ENCODE data around the gene MAZ. TPM values are rescaled to one million over a fixed set of nuclear protein-coding genes. Genes with fewer than 3 reads are reported as not detected.
A peak's percentile ranks its signal among the peaks of the same experiment; 100 is the strongest.
"Not testable (repeated sequence)": the region's sequence is repeated elsewhere in the genome, so short reads cannot be mapped to it uniquely, and the experiment has no call there.

The MAZ gene
- polyA plus RNA-seq, 3 donors = 74.2 to 137 (median 83.9) TPM

DNA sequence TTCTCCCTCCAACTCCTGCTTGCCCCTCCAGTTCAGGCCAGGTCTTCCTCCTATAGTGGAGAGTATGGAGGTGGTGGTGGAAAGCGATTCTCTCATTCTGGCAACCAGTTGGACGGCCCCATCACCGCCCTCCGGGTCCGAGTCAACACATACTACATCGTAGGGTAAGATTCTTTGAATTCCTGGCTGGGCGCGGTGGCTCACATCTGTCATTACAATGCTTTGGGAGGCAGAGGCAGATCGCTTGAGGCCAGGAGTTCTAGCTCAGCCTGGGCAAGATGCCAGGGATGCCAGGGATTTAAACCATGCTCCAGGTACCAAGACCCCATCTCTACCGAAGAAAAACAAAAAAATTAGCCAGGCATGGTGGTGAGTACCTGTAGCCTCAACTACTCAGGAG, 26.9 kb upstream of the MAZ start:
- 61 to 72% (median 68%) methylated on average over 10 of the region's 10 CpGs for WGBS, 3 donors
- no peak overlapping the region for H3K27ac ChIP-seq (ENCODE audit: low read depth, low read length)

GRCh38 chr16:29783094-29783953, 23.0 kb upstream of the MAZ start:
- WGBS, 3 donors = 76 to 83% (median 80%) methylated on average over 13 of the region's 13 CpGs
- not testable (repeated sequence) for H3K27ac ChIP-seq (ENCODE audit: low read depth, low read length)

DNA sequence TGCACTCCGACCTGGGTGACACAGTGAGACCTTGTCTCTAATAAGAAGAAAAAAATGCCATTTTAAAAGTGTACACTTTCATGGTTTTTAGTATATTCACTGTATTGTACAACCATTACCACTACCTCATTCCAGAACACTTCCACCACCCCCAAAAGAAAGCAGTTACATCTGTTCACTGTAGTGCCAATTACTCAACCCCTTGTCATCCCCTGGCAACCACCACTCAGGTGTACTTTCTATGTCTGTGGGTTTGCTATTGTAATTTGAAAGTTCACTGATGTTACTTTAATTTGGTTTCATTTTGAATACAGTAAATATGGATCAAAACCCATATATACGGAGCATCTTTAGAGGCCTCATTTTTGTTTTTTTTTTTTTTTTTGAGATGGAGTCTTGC, 22.2 kb upstream of the MAZ start:
- H3K27ac ChIP-seq (ENCODE audit: low read depth, low read length) = no peak overlapping the region
- WGBS, 3 donors = 93 to 98% (median 94%) methylated on average over 2 of the region's 2 CpGs

GRCh38 chr16:29784901-29785500, 21.3 kb upstream of the MAZ start:
- 11 to 14% (median 14%) methylated on average over 38 of the region's 38 CpGs for WGBS, 3 donors
- H3K27ac ChIP-seq (ENCODE audit: low read depth, low read length) = no peak overlapping the region

DNA sequence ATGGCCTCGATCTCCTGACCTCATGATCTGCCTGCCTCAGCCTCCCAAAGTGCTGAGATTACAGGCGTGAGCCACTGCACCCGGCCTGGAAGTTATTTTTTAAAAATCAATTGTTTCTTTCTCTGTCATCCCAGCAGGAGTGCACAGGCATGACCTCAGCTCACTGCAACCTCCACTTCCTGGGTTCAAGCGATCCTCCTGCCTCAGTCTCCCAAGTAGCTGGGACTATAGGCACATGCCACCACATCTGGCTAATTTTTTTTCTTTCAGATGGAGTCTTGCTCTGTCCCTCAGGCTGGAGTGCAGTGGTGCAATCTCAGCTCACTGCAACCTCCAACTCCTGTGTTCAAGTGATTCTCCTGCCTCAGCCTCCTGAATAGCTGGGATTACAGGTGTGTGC, 19.2 kb upstream of the MAZ start:
- not testable (repeated sequence) for H3K27ac ChIP-seq (ENCODE audit: low read depth, low read length)
- 83 to 90% (median 90%) methylated on average over 4 of the region's 4 CpGs for WGBS, 3 donors

DNA sequence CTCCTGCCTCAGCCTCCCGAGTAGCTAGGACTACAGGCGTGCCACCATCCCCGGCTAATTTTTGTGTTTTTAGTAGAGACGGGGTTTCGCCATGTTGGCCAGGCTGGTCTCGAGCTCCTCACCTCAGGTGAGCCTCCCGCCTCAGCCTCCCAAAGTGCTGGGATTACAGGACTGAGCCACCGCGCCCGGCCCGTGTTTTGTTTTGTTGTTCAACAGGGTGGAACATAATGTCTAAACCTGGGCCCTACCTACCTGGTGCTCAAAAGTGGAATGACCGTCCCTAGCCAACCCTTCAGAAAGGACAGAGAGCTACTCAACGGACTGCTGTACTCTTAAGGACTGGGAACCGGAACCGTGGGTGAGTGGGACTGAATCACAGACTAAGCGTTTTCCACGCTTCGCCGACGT, 16.6 kb upstream of the MAZ start:
- 57 to 66% (median 64%) methylated on average over 20 of the region's 20 CpGs for WGBS, 3 donors
- no peak overlapping the region for H3K27ac ChIP-seq (ENCODE audit: low read depth, low read length)

- 1% methylated on average over 63 to 67 of the region's 67 CpGs for WGBS, 3 donors
- H3K27ac ChIP-seq (ENCODE audit: low read depth, low read length) = no peak within 1 kb of the TSS
These were observed 16.0 kb upstream of the MAZ start, which contains the start of gene KIF22 for GRCh38 chr16:29790183-29790948. KIF22 (plus strand) TSS chr16:29790751; CDS start chr16:29790760, 9 bp downstream.

GRCh38 chr16:29790949-29791844, 15.1 kb upstream of the MAZ start:
- 2 to 3% (median 2%) methylated on average over 29 to 31 of the region's 31 CpGs for WGBS, 3 donors
- H3K27ac ChIP-seq (ENCODE audit: low read depth, low read length) = no peak overlapping the region

DNA sequence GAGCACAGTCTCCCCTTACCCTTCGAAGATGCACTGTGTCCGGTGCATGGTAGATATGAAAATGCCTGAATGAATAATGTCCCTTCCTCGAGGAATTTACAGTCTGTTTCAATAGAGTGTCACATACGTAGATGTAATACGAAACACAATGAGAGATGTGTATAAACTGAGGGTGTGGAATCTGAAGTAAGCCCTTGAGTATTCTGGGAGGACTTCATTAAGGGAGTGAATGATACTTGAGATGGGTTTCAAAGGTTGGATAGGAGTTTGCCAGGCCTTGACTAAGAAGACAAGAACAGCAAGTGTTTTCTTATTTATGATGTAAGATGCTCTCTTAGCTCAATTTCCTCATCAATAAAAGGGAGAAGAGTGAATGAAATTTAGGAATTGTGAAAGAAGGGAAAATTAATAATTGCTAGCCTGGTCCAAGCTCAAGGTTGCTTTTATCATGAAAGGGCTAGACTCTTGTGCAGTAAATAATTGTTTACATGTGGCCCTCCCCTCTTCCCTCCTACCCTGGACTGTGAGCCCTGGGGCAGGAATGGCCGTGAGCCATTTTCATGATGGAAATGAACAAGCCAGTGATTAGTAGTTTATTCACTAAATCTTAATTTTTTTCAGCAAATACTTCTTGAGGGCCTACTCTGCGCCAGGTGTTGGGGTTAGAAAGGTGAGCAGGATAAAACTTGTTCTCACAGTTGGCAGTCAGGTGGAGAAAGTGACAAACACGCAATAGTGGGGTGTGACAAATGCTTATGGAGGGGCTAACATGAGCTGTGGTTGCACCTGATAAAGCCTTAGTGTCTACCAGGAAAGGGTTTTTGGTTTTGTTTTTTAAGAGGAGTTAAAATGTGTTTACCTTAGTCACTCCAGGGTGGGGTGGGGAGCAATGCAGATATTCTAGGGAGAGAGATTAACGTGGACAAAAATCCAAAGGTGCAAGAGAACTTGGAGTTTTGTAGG, 14.2 kb upstream of the MAZ start:
- 73 to 75% (median 75%) methylated on average over 9 of the region's 9 CpGs for WGBS, 3 donors

GRCh38 chr16:29793153-29793552, 13.2 kb upstream of the MAZ start:
- H3K27ac ChIP-seq (ENCODE audit: low read depth, low read length) = not testable (repeated sequence)
- WGBS, 3 donors = 88 to 92% (median 92%) methylated on average over 18 of the region's 18 CpGs

More for the DNA sequence above, 14.2 kb upstream of the MAZ start:
- H3K27ac ChIP-seq (ENCODE audit: low read depth, low read length) = no peak overlapping the region

DNA sequence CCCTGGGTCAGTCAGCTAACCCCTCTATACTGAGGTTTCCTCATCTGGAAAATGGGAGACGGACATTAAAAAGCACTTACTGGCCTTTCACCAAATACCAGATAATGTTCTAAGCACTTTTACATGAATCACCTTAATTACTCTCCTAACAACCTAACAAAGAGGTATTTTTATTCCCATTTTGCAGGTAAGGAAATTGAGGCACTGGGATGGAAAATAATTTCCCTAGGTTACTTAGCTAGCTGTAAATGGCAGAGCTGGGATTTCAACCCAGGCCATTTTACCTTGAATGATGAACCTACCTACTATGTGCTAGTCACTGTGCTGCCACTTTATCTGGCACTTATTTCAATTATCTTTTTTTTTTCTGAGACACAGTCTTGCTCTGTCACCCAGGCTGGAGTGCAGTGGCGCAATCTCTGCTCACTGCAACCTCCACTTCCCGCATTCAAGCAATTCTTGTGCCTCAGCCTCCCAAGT, 12.1 kb upstream of the MAZ start:
- 92 to 100% (median 95%) methylated on average over 3 of the region's 3 CpGs for WGBS, 3 donors
- H3K27ac ChIP-seq (ENCODE audit: low read depth, low read length) = no peak overlapping the region

GRCh38 chr16:29802416-29802935, 3.9 kb upstream of the MAZ start:
- H3K27ac ChIP-seq (ENCODE audit: low read depth, low read length) = no peak overlapping the region
- WGBS, 3 donors = 95 to 96% (median 95%) methylated on average over 8 of the region's 8 CpGs

DNA sequence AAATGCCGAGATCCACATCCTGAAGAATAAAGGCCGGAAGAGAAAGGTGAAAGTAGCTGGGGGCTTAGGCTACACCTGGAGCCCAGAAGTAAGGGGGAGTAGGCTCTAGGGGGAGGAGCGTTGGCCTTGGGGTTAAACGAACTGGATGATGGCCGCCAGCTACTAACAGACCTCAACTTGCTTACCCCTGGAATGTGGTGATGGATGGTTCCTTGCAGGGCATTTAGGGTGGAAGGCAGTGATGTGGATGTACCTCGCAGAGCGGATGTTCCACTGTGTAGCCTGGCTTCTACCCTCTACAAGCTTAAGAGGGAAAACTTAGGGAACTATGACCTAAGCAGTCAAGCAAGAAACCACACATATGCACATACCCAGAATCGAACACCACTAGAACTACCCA, 2.3 kb upstream of the MAZ start:
- H3K27ac ChIP-seq (ENCODE audit: low read depth, low read length) = no peak overlapping the region
- 74 to 79% (median 76%) methylated on average over 8 of the region's 8 CpGs for WGBS, 3 donors

- WGBS, 3 donors = 1 to 4% (median 4%) methylated on average over 19 to 26 of the region's 26 CpGs
- peak overlapping the region; percentile 39 for H3K27ac ChIP-seq (ENCODE audit: low read depth, low read length)
These were observed 1.7 kb upstream of the MAZ start for GRCh38 chr16:29804455-29805231.

GRCh38 chr16:29805232-29806098, 864 bp upstream of the MAZ start:
- 0 to 1% (median 1%) methylated on average over 76 to 96 of the region's 103 CpGs for WGBS, 3 donors
- peak overlapping the region; percentile 83 for H3K27ac ChIP-seq (ENCODE audit: low read depth, low read length)
